HepG2 (cell line): ENCODE measurements around the gene LDLRAD4. TPM values are rescaled to one million over a fixed set of nuclear protein-coding genes. Genes with fewer than 3 reads are reported as not detected.

Experiments
- ATAC-seq: fragments of 200-7000 bp; cut with Tn5 transposase; 3 replicates; pipeline ENCODE4 v1.9.1; 2020; ENCODE audit warnings: mild to moderate bottlenecking, moderate library complexity
- BruUV-seq: library from RNA; stranded (reverse); fragments of 400-500 nt; replicated peaks from 2 replicates; lab custom pipeline; 2021; lab: Mats Ljungman, UMichigan
- CTCF ChIA-PET: fragments of 300-600 bp; formaldehyde crosslinking; extraction: SDS; loops from one replicate; lab custom pipeline; 2021; ENCODE audit warnings: low total read pairs, inconsistent platforms, low intra/inter-chr PET ratio; lab: Yijun Ruan, JAX
- POLR2A ChIA-PET: fragments of 350-600 bp; sonication (Branson Sonifier 250); formaldehyde crosslinking; loops from one replicate; lab custom pipeline; 2020; ENCODE audit warnings: antibody characterized with exemption, inconsistent platforms; lab: Yijun Ruan, JAX
- DNase-seq: peaks from one replicate; pipeline ENCODE4 v3.0.0-alpha.2; 2015; ENCODE audit warnings: low spot score
- FAIRE-seq: peaks from 3 replicates; lab custom pipeline; 2011; peaks lifted over from hg19 to GRCh38; lab: Jason Lieb, UNC
- H2AFZ ChIP-seq: one replicate; pipeline ENCODE4 v1.6.1; 2011; ENCODE audit warnings: low read length, inconsistent platforms
- H3K27ac ChIP-seq: fragments of 300-600 bp; 3 replicates; pipeline ENCODE4 v1.8.0; 2011; ENCODE audit warnings: mixed run types, mild to moderate bottlenecking, mixed read lengths, low read length, inconsistent platforms; ENCODE audit not compliant: insufficient read depth; ENCODE audit errors: extremely low read length
- H3K27me3 ChIP-seq, 2 experiments: fragments of 200-600 bp in 1 of 2; 2 replicates in 1 of 2; 3 replicates in 1 of 2; pipeline versions ENCODE4 v1.6.0 to v1.8.0; 2011; ENCODE audit warnings: low read length in 2 of 2, mild to moderate bottlenecking in 2 of 2, moderate library complexity in 2 of 2, inconsistent platforms in 1 of 2; ENCODE audit not compliant: insufficient read depth in 2 of 2, control insufficient read depth in 1 of 2
- H3K36me3 ChIP-seq, 2 experiments: fragments of 200-600 bp in 1 of 2; replicated peaks in 1 of 2; 2 replicates in 1 of 2; 3 replicates in 1 of 2; pipeline versions ENCODE4 v1.5.1 to v1.8.0; 2011; ENCODE audit warnings: low read length in 2 of 2, inconsistent platforms in 1 of 2; ENCODE audit not compliant: insufficient read depth in 2 of 2, control insufficient read depth in 1 of 2
- H3K4me1 ChIP-seq: 2 replicates; pipeline ENCODE4 v1.5.1; 2012; ENCODE audit warnings: low read length, inconsistent platforms; ENCODE audit not compliant: insufficient read depth
- H3K4me2 ChIP-seq: 2 replicates; pipeline ENCODE4 v1.6.0; 2011; ENCODE audit warnings: low read depth, low read length, inconsistent platforms
- H3K4me3 ChIP-seq, 3 experiments: fragments of 200-600 bp in 1 of 3; sonication (generic), shearing (Covaris generic) in 1 of 3; replicated peaks in 1 of 3; 2 replicates each; pipeline ENCODE4 v1.5.1; 2011 to 2016; ENCODE audit warnings: low read length in 3 of 3, inconsistent platforms in 2 of 3, low read depth in 2 of 3, mild to moderate bottlenecking in 2 of 3, control low read depth in 1 of 3, mixed read lengths in 1 of 3; ENCODE audit not compliant: insufficient read depth in 1 of 3
- H3K79me2 ChIP-seq: one replicate; pipeline ENCODE4 v1.6.1; 2011; ENCODE audit warnings: low read length, inconsistent platforms; ENCODE audit not compliant: insufficient read depth
- H3K9ac ChIP-seq: 2 replicates; pipeline ENCODE4 v1.6.0; 2011; ENCODE audit warnings: mild to moderate bottlenecking, low read depth, low read length, inconsistent platforms; ENCODE audit not compliant: insufficient read depth
- H3K9me3 ChIP-seq: 2 replicates; pipeline ENCODE4 v1.5.1; 2012; ENCODE audit warnings: mild to moderate bottlenecking, low read length
- H4K20me1 ChIP-seq: 2 replicates; pipeline ENCODE4 v1.6.0; 2011; ENCODE audit warnings: inconsistent platforms, mild to moderate bottlenecking, low read length, moderate library complexity; ENCODE audit not compliant: insufficient read depth
- ATF5 ChIP-seq: sonication (generic); formaldehyde crosslinking; IDR thresholded peaks from 2 replicates; pipeline ENCODE4 v1.4.0; 2020; ENCODE audit warnings: mild to moderate bottlenecking, low read depth, missing genetic modification reagents
- CBX1 ChIP-seq: IDR thresholded peaks from one replicate; pipeline ENCODE4 v1.6.1; 2016; ENCODE audit warnings: antibody characterized with exemption, low read depth
- ELF1 ChIP-seq: sonication (generic); formaldehyde crosslinking; IDR thresholded peaks from 2 replicates; pipeline ENCODE4 v1.4.0; 2020; ENCODE audit warnings: missing genetic modification reagents
- IRF2 ChIP-seq: IDR thresholded peaks from 2 replicates; pipeline ENCODE4 v1.6.1; 2018; ENCODE audit warnings: missing genetic modification reagents, missing compliant biosample characterization
- JDP2 ChIP-seq: sonication (generic); formaldehyde crosslinking; IDR thresholded peaks from 2 replicates; pipeline ENCODE4 v1.8.1; 2022; ENCODE audit warnings: missing genetic modification reagents, borderline replicate concordance
- MEIS2 ChIP-seq: sonication (generic); formaldehyde crosslinking; IDR thresholded peaks from 2 replicates; pipeline ENCODE4 v1.9.0; 2021; ENCODE audit warnings: mild to moderate bottlenecking, missing genetic modification reagents
- MNT ChIP-seq: fragments of 450-650 bp; IDR thresholded peaks from 2 replicates; pipeline ENCODE4 v1.6.1; 2016
- MTF1 ChIP-seq: sonication (generic); formaldehyde crosslinking; IDR thresholded peaks from 2 replicates; pipeline ENCODE4 v1.5.0; 2020; ENCODE audit warnings: missing genetic modification reagents
- NONO ChIP-seq, 2 experiments: fragments of 450-650 bp in 1 of 2; sonication (generic) in 1 of 2; formaldehyde crosslinking in 1 of 2; IDR thresholded peaks in 1 of 2; conservative IDR thresholded peaks in 1 of 2; 2 replicates each; pipeline versions ENCODE4 v1.6.1 to v1.8.0; 2017 to 2022; ENCODE audit warnings: mild to moderate bottlenecking in 1 of 2, missing genetic modification reagents in 1 of 2, moderate library complexity in 1 of 2
- NR1H2 ChIP-seq: sonication (generic); formaldehyde crosslinking; IDR thresholded peaks from 2 replicates; pipeline ENCODE4 v1.8.1; 2022; ENCODE audit warnings: low read depth, missing genetic modification reagents, borderline replicate concordance
- PHF8 ChIP-seq: sonication (generic); formaldehyde crosslinking; IDR thresholded peaks from 2 replicates; pipeline ENCODE4 v1.5.0; 2020; ENCODE audit warnings: missing genetic modification reagents
- SAP130 ChIP-seq: IDR thresholded peaks from 2 replicates; pipeline ENCODE4 v1.6.1; 2016; ENCODE audit warnings: low read depth
- ZNF3 ChIP-seq: IDR thresholded peaks from 2 replicates; pipeline ENCODE4 v1.7.0; 2017; ENCODE audit warnings: inconsistent platforms
- ZNF383 ChIP-seq: sonication (generic); formaldehyde crosslinking; IDR thresholded peaks from 2 replicates; pipeline ENCODE4 v1.4.0; 2020; ENCODE audit warnings: missing genetic modification reagents, mild to moderate bottlenecking, borderline replicate concordance
- ZNF484 ChIP-seq: sonication (generic); formaldehyde crosslinking; IDR thresholded peaks from 2 replicates; pipeline ENCODE4 v1.5.1; 2020; ENCODE audit warnings: mild to moderate bottlenecking, low read depth, missing genetic modification reagents, borderline replicate concordance
- ZNF556 ChIP-seq: sonication (generic); formaldehyde crosslinking; IDR thresholded peaks from 2 replicates; pipeline ENCODE4 v1.4.0; 2020; ENCODE audit warnings: mild to moderate bottlenecking, missing genetic modification reagents, borderline replicate concordance
- WGBS: methylation state at CpG from one replicate; pipeline ENCODE4 v1.1.6; 2017; ENCODE audit warnings: low lambda C conversion rate; 5-methylcytosine and 5-hydroxymethylcytosine counted together
- in situ Hi-C: cut with HindIII; loops from 2 replicates; pipeline ENCODE4 v1.10.0; 2017; ENCODE audit warnings: low pct_unique_long_range_greater_than_20kb; ENCODE audit not compliant: extremely low pct_ligation_motif_present
- intact Hi-C: fragments of 100-400 bp; cut with micrococcal nuclease; formaldehyde crosslinking; loops from one replicate; pipeline ENCODE4 v1.10.0; 2022; ENCODE audit not compliant: unreplicated experiment
- polyA plus RNA-seq, 8 experiments: library from polyadenylated mRNA; depleted of rRNA in 3 of 8; stranded (reverse) in 7 of 8; unstranded in 1 of 8; fragments of >200 nt; fragmentation: Illumina TruSeq in 4 of 8; extraction: Trizol in 4 of 8; gene quantifications; 2 replicates each; pipeline versions ENCODE4 v1.2.1 to v1.2.3, GENCODE V29; 2011 to 2016; ENCODE audit warnings: low read depth in 4 of 8, missing spikeins in 1 of 8, mixed read lengths in 1 of 8; ENCODE audit not compliant: insufficient read depth in 1 of 8
- total RNA-seq, 5 experiments: library from RNA; depleted of rRNA; stranded (reverse); fragments of >200 nt; fragmentation: Illumina TruSeq; extraction: Trizol; gene quantifications; 2 replicates each; pipeline ENCODE4 v1.2.3, GENCODE V29; 2016; ENCODE audit warnings: low read depth in 1 of 5
- TF ChIP-seq, protein P1 (sequence below): sonication (generic); formaldehyde crosslinking; IDR thresholded peaks from 2 replicates; pipeline ENCODE4 v1.4.0; 2020; ENCODE audit warnings: mild to moderate bottlenecking, missing genetic modification reagents, borderline replicate concordance

The LDLRAD4 gene
- total and polyA plus RNA-seq, 2 of the 13 experiments (the other 11 are each of a cell fraction or from before 2014, with no cell fraction given) = 13.6 to 20.9 TPM

DNA sequence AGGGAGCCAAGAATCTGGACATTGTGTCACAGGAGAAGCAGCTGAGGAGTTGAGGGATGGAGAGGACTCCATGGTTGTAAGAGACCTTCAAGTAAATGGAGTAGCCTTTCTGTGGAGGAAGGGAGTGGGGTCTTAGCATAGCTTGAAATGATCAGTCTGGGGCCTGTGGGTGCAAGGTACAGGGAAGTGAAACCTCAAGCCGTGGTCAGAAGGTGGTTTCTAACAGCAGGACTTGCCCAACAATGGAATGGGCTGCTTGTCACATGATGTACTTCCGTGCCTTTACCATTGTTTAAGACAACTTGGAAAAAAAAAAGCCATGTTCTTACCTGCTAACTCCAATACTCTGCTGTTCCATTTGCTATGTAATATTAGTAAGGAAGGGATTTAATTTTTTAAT lies 140.7 kb downstream of the LDLRAD4 start (continued):
- TF ChIP-seq, protein P1, sequence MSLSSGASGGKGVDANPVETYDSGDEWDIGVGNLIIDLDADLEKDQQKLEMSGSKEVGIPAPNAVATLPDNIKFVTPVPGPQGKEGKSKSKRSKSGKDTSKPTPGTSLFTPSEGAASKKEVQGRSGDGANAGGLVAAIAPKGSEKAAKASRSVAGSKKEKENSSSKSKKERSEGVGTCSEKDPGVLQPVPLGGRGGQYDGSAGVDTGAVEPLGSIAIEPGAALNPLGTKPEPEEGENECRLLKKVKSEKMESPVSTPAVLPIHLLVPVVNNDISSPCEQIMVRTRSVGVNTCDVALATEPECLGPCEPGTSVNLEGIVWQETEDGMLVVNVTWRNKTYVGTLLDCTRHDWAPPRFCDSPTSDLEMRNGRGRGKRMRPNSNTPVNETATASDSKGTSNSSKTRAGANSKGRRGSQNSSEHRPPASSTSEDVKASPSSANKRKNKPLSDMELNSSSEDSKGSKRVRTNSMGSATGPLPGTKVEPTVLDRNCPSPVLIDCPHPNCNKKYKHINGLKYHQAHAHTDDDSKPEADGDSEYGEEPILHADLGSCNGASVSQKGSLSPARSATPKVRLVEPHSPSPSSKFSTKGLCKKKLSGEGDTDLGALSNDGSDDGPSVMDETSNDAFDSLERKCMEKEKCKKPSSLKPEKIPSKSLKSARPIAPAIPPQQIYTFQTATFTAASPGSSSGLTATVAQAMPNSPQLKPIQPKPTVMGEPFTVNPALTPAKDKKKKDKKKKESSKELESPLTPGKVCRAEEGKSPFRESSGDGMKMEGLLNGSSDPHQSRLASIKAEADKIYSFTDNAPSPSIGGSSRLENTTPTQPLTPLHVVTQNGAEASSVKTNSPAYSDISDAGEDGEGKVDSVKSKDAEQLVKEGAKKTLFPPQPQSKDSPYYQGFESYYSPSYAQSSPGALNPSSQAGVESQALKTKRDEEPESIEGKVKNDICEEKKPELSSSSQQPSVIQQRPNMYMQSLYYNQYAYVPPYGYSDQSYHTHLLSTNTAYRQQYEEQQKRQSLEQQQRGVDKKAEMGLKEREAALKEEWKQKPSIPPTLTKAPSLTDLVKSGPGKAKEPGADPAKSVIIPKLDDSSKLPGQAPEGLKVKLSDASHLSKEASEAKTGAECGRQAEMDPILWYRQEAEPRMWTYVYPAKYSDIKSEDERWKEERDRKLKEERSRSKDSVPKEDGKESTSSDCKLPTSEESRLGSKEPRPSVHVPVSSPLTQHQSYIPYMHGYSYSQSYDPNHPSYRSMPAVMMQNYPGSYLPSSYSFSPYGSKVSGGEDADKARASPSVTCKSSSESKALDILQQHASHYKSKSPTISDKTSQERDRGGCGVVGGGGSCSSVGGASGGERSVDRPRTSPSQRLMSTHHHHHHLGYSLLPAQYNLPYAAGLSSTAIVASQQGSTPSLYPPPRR = no peak
- no peak for TF ChIP-seq MTF1 (CRISPR knock-in tag)
- no peak for TF ChIP-seq ZNF3 (CRISPR knock-in tag)
- TF ChIP-seq ZNF556 (CRISPR knock-in tag) = no peak
- TF ChIP-seq JDP2 (CRISPR knock-in tag) = no peak
- no peak for TF ChIP-seq ELF1 (CRISPR knock-in tag)
- TF ChIP-seq ZNF484 = no peak

- 98% methylated on average over 3 of the region's 3 CpGs for WGBS
- ATAC-seq = no peak
- Histone ChIP-seq H3K4me2 (no peak overlapping the region), H3K4me1 (peaks cover 10% of the 10 kb centered on the region), H3K79me2 (no peaks in the 10 kb centered on the region), H2AFZ (no peak overlapping the region), H3K27ac (no peak overlapping the region), H3K4me3 (no peak overlapping the region), H4K20me1 (no peaks in the 10 kb centered on the region), H3K9ac (no peak overlapping the region), H3K27me3 (no peaks in the 10 kb centered on the region), H3K36me3 (no peaks in the 10 kb centered on the region), H3K9me3 (no peaks in the 10 kb centered on the region)
- ChIA-PET CTCF (no interaction called here), POLR2A (no interaction called here)
- no peak for FAIRE-seq
- intact Hi-C loops = no loop called here
- no peak for DNase-seq
- no TSS peak for BruUV-seq
- in situ Hi-C loops = no loop called here
- TF ChIP-seq MNT = no peak
- TF ChIP-seq IRF2 (CRISPR knock-in tag) = no peak
- no peak for TF ChIP-seq NR1H2 (CRISPR knock-in tag)
- TF ChIP-seq MEIS2 (CRISPR knock-in tag) = no peak
- TF ChIP-seq ZNF383 (CRISPR knock-in tag) = no peak
- no peak for TF ChIP-seq SAP130
- TF ChIP-seq PHF8 (CRISPR knock-in tag) = no peak
- no peak for TF ChIP-seq ATF5 (CRISPR knock-in tag)
- TF ChIP-seq CBX1 = no peak
- no peak for TF ChIP-seq NONO (IDR thresholded peaks at IDR 0.05)
- TF ChIP-seq NONO (CRISPR knock-in tag; conservative IDR thresholded peaks at IDR 0.05) = no peak
Measured at GRCh38 chr18:13361431-13361830, 142.9 kb downstream of the LDLRAD4 start.
